IPS DF 6.9 (cell line): ENCODE results near the gene ADARB2.

Experiments used
- DNase-seq: peaks from one replicate; pipeline ENCODE4 v3.0.0-alpha.2; 2013; ENCODE audit warnings: low read depth, low spot score
- H3K27ac ChIP-seq: one replicate; pipeline ENCODE4 v1.5.1; 2013; ENCODE audit warnings: low read length, control low read depth
- H3K27me3 ChIP-seq: 2 replicates; pipeline ENCODE4 v1.6.1; 2013; ENCODE audit warnings: mild to moderate bottlenecking, low read length; ENCODE audit not compliant: control insufficient read depth, insufficient read depth
- H3K36me3 ChIP-seq: 2 replicates; pipeline ENCODE4 v1.6.1; 2013; ENCODE audit warnings: low read length; ENCODE audit not compliant: control insufficient read depth, insufficient read depth
- H3K4me1 ChIP-seq: 2 replicates; pipeline ENCODE4 v1.6.1; 2013; ENCODE audit warnings: low read length; ENCODE audit not compliant: control insufficient read depth, insufficient read depth
- H3K4me3 ChIP-seq: 2 replicates; pipeline ENCODE4 v1.5.1; 2013; ENCODE audit warnings: mild to moderate bottlenecking, low read length
- H3K9me3 ChIP-seq: 2 replicates; pipeline ENCODE4 v1.6.1; 2013; ENCODE audit warnings: low read length, inconsistent platforms; ENCODE audit not compliant: control insufficient read depth, insufficient read depth
- WGBS: extraction: QIAGEN DNeasy Blood & Tissue Kit; methylation state at CpG from one replicate; pipeline ENCODE4 v1.1.7; 2013; ENCODE audit warnings: mixed read lengths, missing lambda C conversion rate; ENCODE audit not compliant: insufficient read length, insufficient coverage; 5-methylcytosine and 5-hydroxymethylcytosine counted together

ADARB2 gene

DNA sequence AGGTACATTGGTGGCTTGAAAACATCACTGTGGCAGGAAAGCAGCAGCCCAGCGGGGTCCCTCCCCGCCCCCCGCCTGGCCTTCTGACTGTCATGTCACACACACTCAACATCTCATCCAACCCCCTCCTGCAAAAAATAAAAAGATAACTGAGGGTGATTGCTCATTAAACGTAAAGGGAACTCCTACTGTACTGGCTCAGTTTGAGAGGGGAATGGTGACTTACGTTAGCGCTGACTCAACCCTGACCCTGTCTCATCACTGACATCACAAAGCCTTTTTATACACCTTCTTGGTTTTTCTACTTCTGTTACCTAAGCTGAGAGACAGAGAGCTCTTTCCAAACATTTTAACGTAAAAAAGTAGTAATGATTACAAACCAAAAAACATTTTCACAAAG is 48.8 kb downstream of the ADARB2 start:
- Histone ChIP-seq H3K36me3 (no peaks in the 10 kb centered on the region; the same call in 1 of the 2 replicates), H3K27me3 (no peaks in the 10 kb centered on the region), H3K9me3 (no peaks in the 10 kb centered on the region; the same call in 1 of the 2 replicates), H3K4me1 (no peaks in the 10 kb centered on the region), H3K27ac (no peak overlapping the region), H3K4me3 (no peak overlapping the region)
- WGBS, result no CpG with 5 or more reads among the region's 7 CpGs
- no peak for DNase-seq

DNA sequence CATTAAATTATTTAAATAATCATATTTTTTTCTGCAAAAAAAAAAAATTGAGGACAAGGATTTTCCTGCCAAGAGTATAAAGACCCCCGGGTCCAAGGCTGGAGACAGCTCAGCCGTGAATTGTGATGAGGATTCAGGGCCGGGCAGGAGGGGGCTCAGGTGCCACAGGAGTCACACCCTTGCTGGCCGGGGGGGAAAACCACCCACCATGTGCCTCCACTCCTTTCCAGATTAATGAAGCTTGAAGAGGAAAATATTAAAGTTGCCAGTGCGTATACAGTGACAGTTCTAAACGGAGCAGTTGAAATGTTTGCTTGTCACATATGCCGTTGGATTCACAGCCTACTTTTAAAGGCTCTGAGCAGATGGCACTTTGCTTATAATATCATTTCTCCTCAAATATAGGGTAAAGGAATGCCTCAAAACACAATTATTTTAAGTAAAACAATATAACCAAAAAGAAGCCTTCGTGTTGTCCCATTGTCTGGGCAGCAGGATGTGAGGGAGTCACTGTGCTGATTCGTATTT is 49.6 kb downstream of the ADARB2 start:
- H3K27ac ChIP-seq, result no peak overlapping the region
- H3K27me3 ChIP-seq, result no peaks in the 10 kb centered on the region
- no CpG with 5 or more reads among the region's 9 CpGs for WGBS
- no peaks in the 10 kb centered on the region; the same call in 1 of the 2 replicates for H3K36me3 ChIP-seq
- H3K4me1 ChIP-seq, result no peaks in the 10 kb centered on the region
- no peak overlapping the region for H3K4me3 ChIP-seq
- DNase-seq, result no peak
- H3K9me3 ChIP-seq, result no peaks in the 10 kb centered on the region; the same call in 1 of the 2 replicates

- no peak for DNase-seq
- Histone ChIP-seq H3K36me3 (no peaks in the 10 kb centered on the region; the same call in 1 of the 2 replicates), H3K4me1 (no peaks in the 10 kb centered on the region), H3K27ac (no peak overlapping the region), H3K9me3 (no peaks in the 10 kb centered on the region; the same call in 1 of the 2 replicates), H3K27me3 (no peaks in the 10 kb centered on the region), H3K4me3 (no peak overlapping the region)
- no CpG with 5 or more reads among the region's 5 CpGs for WGBS
Measured at GRCh38 chr10:1687190-1687589, 50.1 kb downstream of the ADARB2 start.

GRCh38 chr10:1686491-1686749 is 50.9 kb downstream of the ADARB2 start:
- DNase-seq, result no peak
- H3K27ac ChIP-seq, result no peak overlapping the region
- H3K4me3 ChIP-seq, result no peak overlapping the region
- no peaks in the 10 kb centered on the region for H3K27me3 ChIP-seq
- no peaks in the 10 kb centered on the region; the same call in 1 of the 2 replicates for H3K9me3 ChIP-seq
- no CpG with 5 or more reads among the region's 9 CpGs for whole genome bisulfite sequencing
- H3K36me3 ChIP-seq, result no peaks in the 10 kb centered on the region; the same call in 1 of the 2 replicates
- H3K4me1 ChIP-seq, result no peaks in the 10 kb centered on the region

- H3K4me1 ChIP-seq, result no peaks in the 10 kb centered on the region
- H3K27me3 ChIP-seq, result no peaks in the 10 kb centered on the region
- H3K36me3 ChIP-seq, result no peaks in the 10 kb centered on the region; the same call in 1 of the 2 replicates
- WGBS, result no CpG with 5 or more reads among the region's 15 CpGs
- DNase-seq, result no peak
- no peaks in the 10 kb centered on the region; the same call in 1 of the 2 replicates for H3K9me3 ChIP-seq
- H3K27ac ChIP-seq, result no peak overlapping the region
- no peak overlapping the region for H3K4me3 ChIP-seq
Measured at GRCh38 chr10:1685699-1686490, 51.4 kb downstream of the ADARB2 start.

GRCh38 chr10:1684991-1685390 is 52.3 kb downstream of the ADARB2 start:
- no peaks in the 10 kb centered on the region; the same call in 1 of the 2 replicates for H3K9me3 ChIP-seq
- no peak for DNase-seq
- no peak overlapping the region for H3K27ac ChIP-seq
- no peaks in the 10 kb centered on the region for H3K36me3 ChIP-seq
- no CpG with 5 or more reads among the region's 9 CpGs for WGBS
- no peaks in the 10 kb centered on the region for H3K27me3 ChIP-seq
- no peaks in the 10 kb centered on the region; the same call in 1 of the 2 replicates for H3K4me1 ChIP-seq
- H3K4me3 ChIP-seq, result no peak overlapping the region

DNA sequence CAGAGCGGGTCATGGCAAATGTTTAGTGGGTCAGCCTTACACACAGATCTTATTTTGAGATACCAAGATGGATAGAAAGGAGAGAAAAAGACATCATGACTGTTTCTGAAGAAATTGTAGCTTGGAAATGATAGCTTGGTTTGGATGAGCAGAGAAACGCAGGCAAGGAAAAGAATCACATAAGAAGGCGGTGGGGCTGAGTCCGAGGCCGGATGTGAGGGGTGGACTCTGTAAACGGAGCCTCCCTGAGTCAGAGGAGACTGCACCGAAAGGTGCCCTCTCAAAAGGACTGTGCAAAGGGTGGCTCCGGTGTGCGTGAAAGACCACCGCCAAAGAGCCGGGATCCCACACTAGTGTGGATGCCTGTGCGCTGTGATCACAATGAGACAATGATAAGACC is 53.7 kb downstream of the ADARB2 start:
- Histone ChIP-seq H3K4me3 (no peak overlapping the region), H3K27me3 (no peaks in the 10 kb centered on the region), H3K4me1 (peaks cover 2% of the 10 kb centered on the region), H3K27ac (no peak overlapping the region), H3K36me3 (no peaks in the 10 kb centered on the region), H3K9me3 (no peaks in the 10 kb centered on the region; the same call in 1 of the 2 replicates)
- no peak for DNase-seq
- no CpG with 5 or more reads among the region's 12 CpGs for WGBS

DNA sequence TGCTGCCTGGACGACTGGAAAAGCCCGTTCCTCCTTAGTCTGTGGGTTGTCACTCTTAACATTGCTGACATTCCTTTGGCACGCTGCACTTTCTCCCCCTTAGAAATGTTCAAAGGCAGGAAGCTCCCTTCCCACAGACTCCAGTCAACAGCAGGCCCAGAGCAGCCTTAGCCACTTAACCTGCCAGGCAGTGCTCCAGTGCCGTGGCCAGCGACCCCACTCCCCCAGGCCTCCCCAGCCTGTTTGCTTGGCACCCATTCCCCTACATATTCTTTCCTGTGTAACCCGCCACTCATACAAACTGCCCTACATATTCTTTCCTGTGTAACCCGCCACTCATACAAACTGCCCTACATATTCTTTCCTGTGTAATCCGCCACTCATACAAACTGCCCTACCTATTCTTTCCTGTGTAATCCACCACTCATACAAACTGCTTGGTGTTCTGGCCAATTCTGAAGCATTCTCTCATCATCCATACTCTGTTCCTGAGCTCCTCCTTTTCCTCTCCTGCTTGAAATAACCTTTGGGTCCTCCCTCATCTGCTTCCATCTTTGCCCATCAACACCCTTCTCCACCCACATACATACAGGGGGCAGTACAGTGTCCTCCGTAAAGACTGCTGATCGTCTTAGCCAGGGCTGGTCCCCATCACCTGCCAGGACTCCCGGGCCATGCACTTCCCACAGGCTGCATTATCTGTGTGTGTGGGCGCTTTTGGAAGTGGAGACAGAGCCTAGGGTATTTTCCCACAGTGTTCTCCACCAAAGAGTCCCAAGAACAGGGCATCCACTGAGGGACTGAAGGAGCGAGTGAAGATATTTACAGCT is 57.3 kb downstream of the ADARB2 start:
- Histone ChIP-seq H3K4me1 (peaks cover 5% of the 10 kb centered on the region), H3K27me3 (no peaks in the 10 kb centered on the region), H3K9me3 (no peaks in the 10 kb centered on the region), H3K27ac (no peak overlapping the region), H3K4me3 (no peak overlapping the region), H3K36me3 (no peaks in the 10 kb centered on the region)
- DNase-seq, result no peak
- whole genome bisulfite sequencing, result no CpG with 5 or more reads among the region's 13 CpGs

DNA sequence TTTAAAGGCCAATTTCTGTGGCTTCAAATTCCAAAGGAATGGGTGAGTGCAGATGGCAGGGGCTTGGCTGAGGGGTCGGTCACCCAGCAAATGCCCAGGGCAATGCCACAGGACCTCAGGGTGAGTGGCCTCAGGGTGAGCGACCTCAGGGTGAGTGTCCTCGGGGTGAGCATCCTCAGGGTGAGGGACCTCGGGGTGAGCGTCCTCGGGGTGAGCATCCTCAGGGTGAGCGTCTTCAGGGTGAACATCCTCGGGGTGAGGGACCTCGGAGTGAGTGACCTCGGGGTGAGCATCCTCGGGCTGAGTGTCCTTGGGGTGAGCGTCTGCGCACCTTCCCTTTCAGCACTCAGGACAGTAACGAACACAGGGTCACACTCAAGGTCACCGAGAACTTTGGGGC is 59.2 kb downstream of the ADARB2 start:
- no peaks in the 10 kb centered on the region for H3K36me3 ChIP-seq
- H3K4me1 ChIP-seq, result peaks cover 5% of the 10 kb centered on the region
- no peak overlapping the region for H3K4me3 ChIP-seq
- no CpG with 5 or more reads among the region's 15 CpGs for WGBS
- no peaks in the 10 kb centered on the region for H3K9me3 ChIP-seq
- no peak overlapping the region for H3K27ac ChIP-seq
- no peaks in the 10 kb centered on the region for H3K27me3 ChIP-seq
- no peak for DNase-seq

DNA sequence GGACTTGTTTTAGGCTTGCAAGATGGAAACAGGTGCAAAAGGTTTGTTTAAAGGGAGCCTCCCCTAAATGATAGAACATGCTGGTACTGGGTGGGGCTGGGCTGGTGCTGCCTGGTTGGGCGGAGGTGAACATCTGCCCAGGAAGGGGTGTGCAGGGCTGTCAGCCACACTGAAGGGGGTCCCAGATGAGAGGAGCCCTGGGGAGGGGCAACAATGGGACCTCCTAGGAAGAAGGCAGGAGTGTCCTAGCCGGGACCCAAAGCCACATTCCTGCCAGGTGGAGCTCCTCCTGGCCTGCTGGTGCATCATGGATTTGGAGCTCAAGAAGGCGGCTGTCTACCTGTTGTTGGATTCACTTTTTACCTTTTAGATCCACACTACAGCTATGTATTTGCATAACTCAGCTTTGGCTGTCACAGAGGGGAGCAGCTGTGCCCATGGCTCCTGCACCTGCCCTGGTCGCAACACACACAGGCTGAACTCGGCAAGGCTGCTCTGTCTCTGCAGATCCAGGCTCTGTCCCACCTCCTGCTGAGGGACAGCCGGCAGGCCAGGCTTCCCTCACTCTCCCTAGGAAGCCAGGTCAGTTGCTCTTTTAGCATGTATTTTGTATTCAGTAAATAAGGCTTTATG is 59.9 kb downstream of the ADARB2 start:
- DNase-seq, result no peak
- no CpG with 5 or more reads among the region's 6 CpGs for WGBS
- no peak overlapping the region for H3K4me3 ChIP-seq

More for the DNA sequence above, 59.9 kb downstream of the ADARB2 start:
- no peaks in the 10 kb centered on the region for H3K27me3 ChIP-seq
- no peak overlapping the region for H3K27ac ChIP-seq
- H3K36me3 ChIP-seq, result no peaks in the 10 kb centered on the region
- peaks cover 5% of the 10 kb centered on the region for H3K4me1 ChIP-seq
- H3K9me3 ChIP-seq, result no peaks in the 10 kb centered on the region
